GM12878 (cell line): Measurements from ENCODE around the gene SRRD. TPM values are rescaled to one million over a fixed set of nuclear protein-coding genes. Genes with fewer than 3 reads are reported as not detected.

ENCODE experiments used
- ATAC-seq: fragments of 200-7000 bp; cut with Tn5 transposase; 3 replicates; pipeline ENCODE4 v1.9.1; 2020; ENCODE audit warnings: mild to moderate bottlenecking, moderate library complexity
- BruUV-seq: library from RNA; stranded (reverse); fragments of 400-500 nt; replicated peaks from 2 replicates; lab custom pipeline; 2021; lab: Mats Ljungman, UMichigan
- CTCF ChIA-PET: fragments of 300-600 bp; sonication (Branson Sonifier 250); formaldehyde crosslinking; extraction: SDS; loops from one replicate; lab custom pipeline; 2021; ENCODE audit warnings: inconsistent platforms; lab: Yijun Ruan, JAX
- POLR2A ChIA-PET: fragments of 350-600 bp; formaldehyde crosslinking; extraction: SDS; loops from one replicate; lab custom pipeline; 2021; ENCODE audit warnings: inconsistent platforms; lab: Charles Lee
- RAD21 ChIA-PET: fragments of 300-600 bp; sonication (Branson Sonifier 250); formaldehyde crosslinking; loops from one replicate; lab custom pipeline; 2023; ENCODE audit warnings: antibody characterized with exemption; ENCODE audit not compliant: unreplicated experiment; lab: Charles Lee
- SMC1A ChIA-PET: fragments of 300-600 bp; sonication (Branson Sonifier 250); formaldehyde crosslinking; loops from one replicate; lab custom pipeline; 2023; ENCODE audit not compliant: unreplicated experiment, uncharacterized antibody; lab: Charles Lee
- DNase-seq: peaks from one replicate; pipeline ENCODE4 v3.0.0-alpha.2; 2011; ENCODE audit warnings: low read depth, low spot score
- FAIRE-seq: peaks from 3 replicates; lab custom pipeline; 2011; peaks lifted over from hg19 to GRCh38; lab: Jason Lieb, UNC
- H2AFZ ChIP-seq: 2 replicates; pipeline ENCODE4 v1.6.0; 2011; ENCODE audit warnings: low read depth, low read length, control low read depth; ENCODE audit not compliant: control insufficient read depth
- H3K27ac ChIP-seq: 2 replicates; pipeline ENCODE4 v1.5.1; 2011; ENCODE audit warnings: control low read depth; ENCODE audit not compliant: control insufficient read depth, insufficient read depth
- H3K27me3 ChIP-seq, 2 experiments: replicated peaks in 1 of 2; 2 replicates each; pipeline versions ENCODE4 v1.6.0 to v1.6.1; 2011; ENCODE audit warnings: low read length in 1 of 2; ENCODE audit not compliant: control insufficient read depth in 2 of 2, insufficient read depth in 2 of 2
- H3K36me3 ChIP-seq, 2 experiments: 2 replicates each; pipeline ENCODE4 v1.5.1; 2011; ENCODE audit warnings: low read length in 1 of 2; ENCODE audit not compliant: control insufficient read depth in 2 of 2, insufficient read depth in 2 of 2
- H3K4me1 ChIP-seq: 2 replicates; pipeline ENCODE4 v1.6.1; 2011; ENCODE audit warnings: mild to moderate bottlenecking, low read length, moderate library complexity, mixed read lengths; ENCODE audit not compliant: control insufficient read depth, insufficient read depth
- H3K4me2 ChIP-seq: 2 replicates; pipeline ENCODE4 v1.6.0; 2011; ENCODE audit warnings: control low read depth; ENCODE audit not compliant: control insufficient read depth, insufficient read depth
- H3K4me3 ChIP-seq: fragments of 200-600 bp; sonication (generic); 2 replicates; pipeline ENCODE4 v1.5.1; 2016
- H3K79me2 ChIP-seq: 2 replicates; pipeline ENCODE4 v1.6.0; 2011; ENCODE audit warnings: low read length; ENCODE audit not compliant: control insufficient read depth, insufficient read depth
- H3K9ac ChIP-seq: 2 replicates; pipeline ENCODE4 v1.8.0; 2011; ENCODE audit warnings: low read length, control low read depth, mixed read lengths; ENCODE audit not compliant: control insufficient read depth, insufficient read depth
- H3K9me3 ChIP-seq: replicated peaks from 3 replicates; pipeline ENCODE4 v1.5.1; 2011; ENCODE audit warnings: mild to moderate bottlenecking, low read length; ENCODE audit not compliant: control insufficient read depth, insufficient read depth
- H4K20me1 ChIP-seq: 2 replicates; pipeline ENCODE4 v1.6.0; 2011; ENCODE audit not compliant: control insufficient read depth, insufficient read depth
- BHLHE40 ChIP-seq, 2 experiments: fragments of 450-650 bp in 1 of 2; IDR thresholded peaks; 2 replicates each; pipeline ENCODE4 v1.6.1; 2011 to 2017; ENCODE audit warnings: low read depth in 2 of 2, borderline replicate concordance in 1 of 2, improper control_type of control experiment in 1 of 2, low read length in 1 of 2, mild to moderate bottlenecking in 1 of 2
- E2F8 ChIP-seq: fragments of 450-650 bp; IDR thresholded peaks from 2 replicates; pipeline ENCODE4 v1.6.1; 2018; ENCODE audit warnings: mild to moderate bottlenecking, low read depth, moderate library complexity; ENCODE audit not compliant: partially characterized antibody
- NR2F1 ChIP-seq: fragments of 450-650 bp; conservative IDR thresholded peaks from 2 replicates; pipeline ENCODE4 v1.6.1; 2017; ENCODE audit warnings: mild to moderate bottlenecking
- RAD51 ChIP-seq: fragments of 450-650 bp; IDR thresholded peaks from 2 replicates; pipeline ENCODE4 v1.6.1; 2016; ENCODE audit warnings: moderate library complexity, mild to moderate bottlenecking, inconsistent platforms
- RB1 ChIP-seq: fragments of 450-650 bp; formaldehyde crosslinking; IDR thresholded peaks from 2 replicates; pipeline ENCODE4 v1.6.1; 2017; ENCODE audit warnings: mild to moderate bottlenecking, borderline replicate concordance
- WRNIP1 ChIP-seq: IDR thresholded peaks from 2 replicates; pipeline ENCODE4 v1.6.1; 2011; ENCODE audit warnings: low read depth, low read length, improper control_type of control experiment, borderline replicate concordance
- ZBTB40 ChIP-seq: fragments of 450-650 bp; IDR thresholded peaks from 2 replicates; pipeline ENCODE4 v1.6.1; 2016; ENCODE audit warnings: mild to moderate bottlenecking, moderate library complexity, borderline replicate concordance
- WGBS: methylation state at CpG from one replicate; pipeline ENCODE4 v1.1.6; 2016; ENCODE audit warnings: low lambda C conversion rate; ENCODE audit not compliant: insufficient replicate concordance, insufficient coverage; ENCODE audit errors: missing lambda C conversion rate; 5-methylcytosine and 5-hydroxymethylcytosine counted together
- in situ Hi-C: fragments of 300-500 bp; cut with MboI; formaldehyde crosslinking; loops from 9 replicates; pipeline ENCODE4 v1.14.3; 2018; ENCODE audit warnings: mixed read lengths
- intact Hi-C: fragments of 100-400 bp; cut with micrococcal nuclease; formaldehyde crosslinking; loops from one replicate; pipeline ENCODE4 v1.14.2; 2022; ENCODE audit not compliant: unreplicated experiment
- polyA plus RNA-seq, 11 experiments: library from polyadenylated mRNA; depleted of rRNA in 4 of 11; unstranded in 6 of 11; stranded (reverse) in 5 of 11; fragments of >200 nt; fragmentation: Nextera tagmentation in 4 of 11; fragmentation: Illumina TruSeq in 1 of 11; extraction: Ambion mirVana in 4 of 11; extraction: Trizol in 1 of 11; gene quantifications; 1 replicate in 1 of 11; 2 replicates in 10 of 11; pipeline versions ENCODE4 v1.2.1 to v1.2.3, GENCODE V29; 2011 to 2016; ENCODE audit warnings: inconsistent platforms in 2 of 11, missing spikeins in 2 of 11, low read depth in 1 of 11
- total RNA-seq, 4 experiments: library from RNA; depleted of rRNA in 3 of 4; stranded (reverse); fragments of >200 nt in 3 of 4; fragmentation: Illumina TruSeq in 1 of 4; extraction: Trizol in 1 of 4; gene quantifications; 2 replicates each; pipeline versions ENCODE4 v1.2.1 to v1.2.3, GENCODE V29; 2013 to 2021

SRRD gene
- total and polyA plus RNA-seq, 10 of the 15 experiments (the other 5 are each of a cell fraction or from before 2014, with no cell fraction given), result 4.1 to 50.6 (median 27.5) TPM

GRCh38 chr22:26482161-26482560, 1.5 kb upstream of the SRRD start:
- in situ Hi-C loops (no loop called here), intact Hi-C loops (loop anchor here (5.0 kb wide), 1 partner anchor 50 kb away; no protein-coding TSS in a partner anchor)
- Histone ChIP-seq H3K9ac (no peak overlapping the region), H3K36me3 (no peaks in the 10 kb centered on the region), H3K9me3 (no peaks in the 10 kb centered on the region), H3K27me3 (no peaks in the 10 kb centered on the region), H3K4me1 (peaks cover 29% of the 10 kb centered on the region), H3K79me2 (peaks cover 63% of the 10 kb centered on the region), H3K4me2 (peak overlapping the region; percentile 97), H2AFZ (no peak overlapping the region), H4K20me1 (no peaks in the 10 kb centered on the region), H3K27ac (peak overlapping the region; percentile 88), H3K4me3 (peak overlapping the region; percentile 97; the same call in 1 of the 2 replicates)
- CTCF ChIA-PET, result interaction anchor here (0.6 to 7.1 kb wide), 10 partner anchors 13 to 1437 kb away, joined by 3 to 47 read pairs (median 10); partner anchors contain the start of gene PITPNB
- DNase-seq (no peak), ATAC-seq (no peak), FAIRE-seq (no peak)
- POLR2A ChIA-PET, result interaction anchor here (0.8 to 3.6 kb wide), 6 partner anchors 30 to 189 kb away, joined by 3 to 18 read pairs (median 5); partner anchors contain the start of gene TFIP11
- RAD21 ChIA-PET, result interaction anchor here (0.8 to 2.4 kb wide), 9 partner anchors 19 to 190 kb away, joined by 3 to 7 read pairs (median 4); no protein-coding TSS in a partner anchor
- WGBS, result 26% methylated on average over 5 of the region's 5 CpGs
- no TSS peak for BruUV-seq
- SMC1A ChIA-PET, result interaction anchor here (0.6 to 4.3 kb wide), 13 partner anchors 9 to 192 kb away, joined by 3 to 17 read pairs (median 3); no protein-coding TSS in a partner anchor
- TF ChIP-seq ZBTB40 (no peak), RAD51 (peak; percentile 45), RB1 (no peak), E2F8 (no peak), NR2F1 (no peak), BHLHE40 (IDR thresholded peaks at IDR 0.05; ENCODE audit: borderline replicate concordance in 1 of 2, low read depth in 2 of 2, low read length in 1 of 2) (no peak), WRNIP1 (no peak)
